ENCODE data around the gene PKD2.

The PKD2 gene

DNA sequence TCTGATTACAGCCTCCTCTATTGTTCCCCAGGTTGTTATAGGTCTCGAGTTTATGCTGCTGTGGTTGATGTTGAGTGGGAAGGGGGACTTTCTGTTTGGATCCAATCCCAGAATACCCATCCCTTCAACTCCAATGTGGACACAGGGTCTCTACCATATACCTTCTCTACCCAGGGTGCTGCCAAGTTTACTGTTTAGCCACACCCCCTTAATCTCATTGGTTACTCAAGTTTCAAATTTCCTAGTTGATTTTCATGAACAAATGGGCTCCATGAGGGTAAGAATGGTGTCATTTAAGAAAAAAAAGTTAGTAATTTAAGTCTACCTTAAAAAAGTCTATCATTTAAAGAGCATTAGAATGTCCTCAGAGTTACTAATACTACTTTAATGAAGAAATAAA, 35.6 kb upstream of the PKD2 start:
- TF ChIP-seq, protein P1, sequence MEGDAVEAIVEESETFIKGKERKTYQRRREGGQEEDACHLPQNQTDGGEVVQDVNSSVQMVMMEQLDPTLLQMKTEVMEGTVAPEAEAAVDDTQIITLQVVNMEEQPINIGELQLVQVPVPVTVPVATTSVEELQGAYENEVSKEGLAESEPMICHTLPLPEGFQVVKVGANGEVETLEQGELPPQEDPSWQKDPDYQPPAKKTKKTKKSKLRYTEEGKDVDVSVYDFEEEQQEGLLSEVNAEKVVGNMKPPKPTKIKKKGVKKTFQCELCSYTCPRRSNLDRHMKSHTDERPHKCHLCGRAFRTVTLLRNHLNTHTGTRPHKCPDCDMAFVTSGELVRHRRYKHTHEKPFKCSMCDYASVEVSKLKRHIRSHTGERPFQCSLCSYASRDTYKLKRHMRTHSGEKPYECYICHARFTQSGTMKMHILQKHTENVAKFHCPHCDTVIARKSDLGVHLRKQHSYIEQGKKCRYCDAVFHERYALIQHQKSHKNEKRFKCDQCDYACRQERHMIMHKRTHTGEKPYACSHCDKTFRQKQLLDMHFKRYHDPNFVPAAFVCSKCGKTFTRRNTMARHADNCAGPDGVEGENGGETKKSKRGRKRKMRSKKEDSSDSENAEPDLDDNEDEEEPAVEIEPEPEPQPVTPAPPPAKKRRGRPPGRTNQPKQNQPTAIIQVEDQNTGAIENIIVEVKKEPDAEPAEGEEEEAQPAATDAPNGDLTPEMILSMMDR (conservative IDR thresholded peaks at IDR 0.05), result no peak
- no peak overlapping the region for H3K27ac ChIP-seq

DNA sequence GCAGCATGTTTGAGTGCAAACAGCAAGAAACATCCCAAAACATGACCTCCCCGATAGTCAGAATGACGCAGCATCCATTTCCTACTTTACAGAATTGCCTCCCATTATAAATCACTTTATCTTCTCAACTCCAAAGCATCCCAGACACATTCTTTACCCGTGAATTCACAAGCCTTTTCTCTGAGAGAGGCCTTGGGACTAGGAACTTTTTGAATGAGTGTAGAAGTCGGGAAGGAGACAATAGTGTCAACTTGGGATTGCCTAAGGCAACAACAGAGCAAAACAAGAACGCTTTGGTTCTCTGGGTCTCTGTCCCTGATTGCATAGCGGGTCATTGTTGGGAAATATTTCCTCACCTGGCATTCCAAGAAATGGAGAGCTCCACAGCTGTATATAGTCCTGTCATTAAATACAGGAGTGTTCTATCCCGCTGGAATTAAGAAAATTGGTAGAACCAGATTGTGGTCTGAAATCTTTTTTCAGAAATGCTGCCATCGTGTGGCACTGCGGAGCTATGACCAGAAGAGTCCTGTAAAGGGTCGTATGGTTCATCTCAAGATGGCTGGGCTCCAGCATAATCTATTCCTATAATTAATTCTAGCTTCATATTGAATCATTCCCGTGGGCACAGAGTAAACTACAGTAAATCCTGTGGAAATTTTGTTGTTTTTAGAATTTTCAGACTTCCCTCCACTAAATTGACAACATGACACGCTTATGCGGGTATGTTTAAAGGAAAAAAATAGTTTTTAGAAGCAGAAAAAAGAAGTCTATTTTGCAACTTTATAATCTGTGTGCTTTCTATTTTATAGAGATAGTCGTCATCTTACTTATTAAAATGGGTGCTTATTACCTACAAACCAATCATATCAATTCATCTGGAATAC, 33.9 kb upstream of the PKD2 start:
- TF ChIP-seq, protein P1 (conservative IDR thresholded peaks at IDR 0.05), result peak; percentile 91
- H3K27ac ChIP-seq, result no peak overlapping the region

DNA sequence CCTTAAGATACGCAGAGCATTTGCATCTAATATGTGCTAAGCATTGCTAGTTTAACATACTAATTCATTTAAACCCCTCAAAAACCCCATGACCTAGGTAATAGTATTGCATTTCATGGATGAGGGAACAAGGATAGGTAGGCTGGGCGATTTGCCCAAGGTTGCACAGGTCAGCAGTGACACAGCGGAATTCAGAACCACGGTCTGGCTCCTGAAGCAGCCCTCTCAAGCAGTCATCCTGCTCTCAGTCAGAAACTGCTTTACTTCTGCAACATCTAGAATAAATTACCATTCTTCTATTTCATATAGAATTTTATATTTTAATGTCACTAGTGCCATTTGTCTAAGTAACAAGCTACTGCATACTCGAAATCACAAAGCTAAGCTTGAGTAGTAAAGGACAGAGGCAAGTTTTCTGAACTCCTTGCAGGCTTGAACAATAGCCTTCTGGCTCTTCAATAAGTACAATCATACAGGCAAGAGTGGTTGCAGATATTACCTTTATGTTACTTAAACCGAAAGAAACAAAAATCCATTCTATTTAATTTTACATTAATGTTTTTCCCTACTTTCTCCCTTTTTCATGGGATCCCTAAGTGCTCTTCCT, 32.5 kb upstream of the PKD2 start:
- no peak overlapping the region for H3K27ac ChIP-seq
- TF ChIP-seq, protein P1 (conservative IDR thresholded peaks at IDR 0.05), result no peak

DNA sequence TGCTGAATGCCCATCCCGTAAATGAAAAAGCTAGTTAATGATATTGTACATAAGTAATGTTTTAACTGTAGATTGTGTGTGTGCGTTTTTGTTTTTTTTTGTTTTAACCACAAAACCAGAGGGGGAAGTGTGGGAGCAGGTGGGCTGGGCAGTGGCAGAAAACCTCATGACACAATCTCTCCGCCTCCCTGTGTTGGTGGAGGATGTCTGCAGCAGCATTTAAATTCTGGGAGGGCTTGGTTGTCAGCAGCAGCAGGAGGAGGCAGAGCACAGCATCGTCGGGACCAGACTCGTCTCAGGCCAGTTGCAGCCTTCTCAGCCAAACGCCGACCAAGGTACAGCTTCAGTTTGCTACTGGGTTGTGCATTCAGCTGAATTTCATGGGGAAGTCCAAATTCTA, 32.0 kb upstream of the PKD2 start, which contains the start of gene SPP1:
Gene SPP1, plus strand, starts transcription at position 249 of the 400 bp plus-strand sequence. CDS start 1,182 bp downstream, outside the sequence.
- TF ChIP-seq, protein P1 (conservative IDR thresholded peaks at IDR 0.05), result no peak
- no peak within 1 kb of the TSS for H3K27ac ChIP-seq

DNA sequence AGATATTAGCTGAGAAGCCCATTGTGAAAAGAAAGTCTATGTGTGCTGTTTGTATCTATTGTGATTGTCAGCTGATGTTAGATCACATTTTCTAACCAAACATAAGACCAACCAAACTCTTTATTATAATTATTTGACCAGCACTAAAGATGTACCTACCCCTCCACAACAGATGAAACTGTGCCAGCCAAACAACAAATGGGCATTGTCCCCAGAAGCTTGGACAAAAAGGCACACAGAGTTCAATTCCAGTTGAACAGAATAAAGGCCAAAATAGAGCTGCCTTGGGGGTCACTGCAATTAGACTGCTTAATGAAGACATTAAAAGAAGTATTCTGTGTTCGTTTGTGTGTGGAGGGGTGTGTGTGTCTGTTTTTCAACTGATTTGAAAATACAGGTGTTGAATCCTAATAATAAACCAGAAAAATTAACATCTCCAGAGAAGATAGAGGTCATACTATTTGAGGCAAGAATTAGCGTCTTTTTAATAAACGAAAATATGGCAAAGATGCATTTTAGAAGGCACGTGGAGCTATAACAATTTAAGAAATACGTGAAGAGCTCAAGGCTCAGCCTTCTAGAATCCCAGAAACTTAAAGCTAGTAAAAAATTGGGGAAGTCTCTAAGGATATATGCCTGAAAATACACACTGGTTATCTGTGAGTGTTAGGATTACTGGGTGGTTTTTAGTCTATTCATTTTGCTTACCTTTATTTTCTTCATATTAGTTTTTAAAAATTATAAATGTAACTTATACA, 29.7 kb upstream of the PKD2 start:
- TF ChIP-seq, protein P1 (conservative IDR thresholded peaks at IDR 0.05), result no peak
- no peak overlapping the region for H3K27ac ChIP-seq

DNA sequence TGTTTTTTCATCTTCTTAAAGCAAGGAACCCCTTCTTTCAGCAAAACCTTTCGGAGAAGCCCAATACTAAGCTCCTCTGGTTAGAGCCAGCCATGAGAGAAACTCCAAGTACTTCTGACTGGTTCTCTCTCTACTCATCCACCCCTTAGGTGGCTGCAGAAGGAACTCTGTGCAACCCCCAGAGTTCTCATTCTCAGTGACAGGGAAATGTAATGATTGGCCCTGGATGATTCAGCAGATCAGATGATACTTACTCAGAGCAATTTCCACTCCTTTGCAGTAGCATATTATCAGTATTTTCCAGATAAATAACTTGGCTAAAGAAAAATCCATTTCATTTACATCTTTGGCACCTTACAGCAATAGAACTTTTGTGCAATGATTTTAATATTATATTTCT, 28.8 kb upstream of the PKD2 start:
- TF ChIP-seq, protein P1 (conservative IDR thresholded peaks at IDR 0.05), result no peak
- H3K27ac ChIP-seq, result no peak overlapping the region

DNA sequence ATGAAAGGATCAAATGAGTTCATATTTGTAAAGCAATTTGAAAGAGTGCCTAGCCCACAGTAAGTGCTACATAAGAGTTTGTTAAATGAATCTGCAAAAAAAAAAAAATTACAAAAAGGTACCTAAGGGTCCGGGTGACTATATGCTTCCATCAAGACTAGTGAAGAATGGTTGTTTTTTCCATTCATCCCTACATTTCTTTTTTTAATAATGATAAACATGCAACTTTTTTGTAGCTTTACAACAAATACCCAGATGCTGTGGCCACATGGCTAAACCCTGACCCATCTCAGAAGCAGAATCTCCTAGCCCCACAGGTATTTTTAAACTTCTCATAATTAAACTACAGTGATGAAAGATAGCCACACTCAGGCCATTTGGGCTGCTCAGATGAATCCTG, 27.6 kb upstream of the PKD2 start:
- no peak overlapping the region for H3K27ac ChIP-seq
- TF ChIP-seq, protein P1 (conservative IDR thresholded peaks at IDR 0.05), result no peak
